ENCODE measurements around the gene RBM7.

Gene RBM7

GRCh38 chr11:114396916-114397315, 3.5 kb upstream of the RBM7 start:
- DNase-seq (ENCODE audit: low spot score), result no peak

- DNase-seq (ENCODE audit: low spot score), result peak; percentile 77
Measured at GRCh38 chr11:114397349-114397982, 3.0 kb upstream of the RBM7 start.

- DNase-seq (ENCODE audit: low spot score), result peak; percentile 4
Measured at GRCh38 chr11:114398303-114398920, 2.1 kb upstream of the RBM7 start.

- no peak for DNase-seq (ENCODE audit: low spot score)
Measured at GRCh38 chr11:114399490-114400215, 813 bp upstream of the RBM7 start.

GRCh38 chr11:114400915-114401223, 403 bp downstream of the RBM7 start:
- DNase-seq (ENCODE audit: low spot score), result no peak

- peak; percentile 5 for DNase-seq (ENCODE audit: low spot score)
Measured at GRCh38 chr11:114401311-114401710, 845 bp downstream of the RBM7 start.

- no peak for DNase-seq (ENCODE audit: low spot score)
Measured at GRCh38 chr11:114412946-114413345, 12.5 kb downstream of the RBM7 start.

- no peak for DNase-seq (ENCODE audit: low spot score)
Measured at GRCh38 chr11:114413958-114414357, 13.5 kb downstream of the RBM7 start.

- DNase-seq (ENCODE audit: low spot score), result no peak
Measured at GRCh38 chr11:114416441-114416961, 16.0 kb downstream of the RBM7 start.

GRCh38 chr11:114426280-114426679, 25.8 kb downstream of the RBM7 start:
- no peak for DNase-seq (ENCODE audit: low spot score)

- no peak for DNase-seq (ENCODE audit: low spot score)
Measured at GRCh38 chr11:114430290-114430689, 29.8 kb downstream of the RBM7 start.

- DNase-seq (ENCODE audit: low spot score), result no peak
Measured at GRCh38 chr11:114432893-114433292, 32.4 kb downstream of the RBM7 start.

- no peak for DNase-seq (ENCODE audit: low spot score)
Measured at GRCh38 chr11:114433376-114433775, 32.9 kb downstream of the RBM7 start.

- no peak for DNase-seq (ENCODE audit: low spot score)
Measured at GRCh38 chr11:114438303-114438702, 37.8 kb downstream of the RBM7 start.

- peak; percentile 96 for DNase-seq (ENCODE audit: low spot score)
Measured at GRCh38 chr11:114439229-114440120, 39.0 kb downstream of the RBM7 start, which contains the start of gene REXO2. Gene REXO2, plus strand, starts transcription at chr11:114439467. Its CDS starts 62 bp downstream, at chr11:114439529.

GRCh38 chr11:114440121-114440860, 39.8 kb downstream of the RBM7 start:
- peak; percentile 43 for DNase-seq (ENCODE audit: low spot score)

GRCh38 chr11:114440971-114441763, 40.7 kb downstream of the RBM7 start:
- no peak for DNase-seq (ENCODE audit: low spot score)

GRCh38 chr11:114441921-114442320, 41.5 kb downstream of the RBM7 start:
- DNase-seq (ENCODE audit: low spot score), result no peak

- DNase-seq (ENCODE audit: low spot score), result no peak
Measured at GRCh38 chr11:114442536-114442935, 42.1 kb downstream of the RBM7 start.

- DNase-seq (ENCODE audit: low spot score), result no peak
Measured at GRCh38 chr11:114447444-114447843, 47.0 kb downstream of the RBM7 start.

GRCh38 chr11:114447892-114448291, 47.4 kb downstream of the RBM7 start:
- DNase-seq (ENCODE audit: low spot score), result no peak

All from globus pallidus (tissue), 1 donor.